Transverse colon (tissue), 4 donors: ENCODE data around the gene RGS19. TPM values are rescaled to one million over a fixed set of nuclear protein-coding genes. Genes with fewer than 3 reads are reported as not detected.
A peak's percentile ranks its signal among the peaks of the same experiment; 100 is the strongest.

Source experiments
- DNase-seq: peaks from one replicate; pipeline ENCODE4 v3.0.0-alpha.2; 2019
- H3K27ac ChIP-seq, 4 donors: fragments of 200-600 bp; sonication (generic); 2 replicates each; pipeline ENCODE4 v1.5.1; 2016 to 2018; ENCODE audit warnings: inconsistent platforms in 4 of 4
- H3K27me3 ChIP-seq: fragments of 200-600 bp; sonication (generic); 2 replicates; pipeline ENCODE4 v1.5.1; 2017; ENCODE audit warnings: inconsistent platforms
- H3K36me3 ChIP-seq, 4 donors: fragments of 200-600 bp; sonication (generic); 2 replicates each; pipeline ENCODE4 v1.5.1; 2017 to 2019; ENCODE audit warnings: inconsistent platforms in 4 of 4
- H3K4me1 ChIP-seq, 4 donors: fragments of 200-600 bp; sonication (generic); 2 replicates each; pipeline ENCODE4 v1.5.1; 2017 to 2020; ENCODE audit warnings: inconsistent platforms in 4 of 4
- H3K4me3 ChIP-seq, 4 donors: fragments of 200-600 bp; sonication (generic); 1 replicate in 1 of 4; 2 replicates in 3 of 4; pipeline versions ENCODE4 v1.5.1 to v1.6.1; 2017 to 2019; ENCODE audit warnings: inconsistent platforms in 4 of 4
- H3K9me3 ChIP-seq, 2 donors: fragments of 200-600 bp; sonication (generic); 2 replicates each; pipeline ENCODE4 v1.5.1; 2017 to 2019; ENCODE audit warnings: inconsistent platforms in 2 of 2
- CTCF ChIP-seq, 5 experiments: fragments of 200-600 bp in 3 of 5; fragments of 450-650 bp in 2 of 5; sonication (generic) in 3 of 5; IDR thresholded peaks; 1 replicate in 2 of 5; 2 replicates in 3 of 5; pipeline ENCODE4 v1.5.1; 2016 to 2017; ENCODE audit warnings: antibody characterized with exemption in 5 of 5, inconsistent platforms in 3 of 5, mild to moderate bottlenecking in 2 of 5, moderate library complexity in 1 of 5
- EP300 ChIP-seq: sonication (generic); formaldehyde crosslinking; IDR thresholded peaks from one replicate; pipeline ENCODE4 v1.6.1; 2017; ENCODE audit warnings: antibody characterized with exemption, low read depth
- POLR2A ChIP-seq: fragments of 450-650 bp; IDR thresholded peaks from one replicate; pipeline ENCODE4 v1.6.1; 2016; ENCODE audit warnings: antibody characterized with exemption, mild to moderate bottlenecking, moderate library complexity
- POLR2AphosphoS5 ChIP-seq, 3 donors: sonication (generic); formaldehyde crosslinking; IDR thresholded peaks; one replicate each; pipeline ENCODE4 v1.6.1; 2016; ENCODE audit warnings: antibody characterized with exemption in 3 of 3
- WGBS, 2 donors: methylation state at CpG; one replicate each; pipeline ENCODE4 v1.1.5; 2018; ENCODE audit warnings: low coverage in 1 of 2; 5-methylcytosine and 5-hydroxymethylcytosine counted together
- in situ Hi-C, 4 donors: fragments of 200-750 bp; cut with MboI; loops; one replicate each; pipeline versions ENCODE4 v1.15.0 to v1.15.1; 2017; ENCODE audit warnings: low sequenced_read_pairs in 3 of 4, low pct_ligation_motif_present in 1 of 4, low pct_unique_long_range_greater_than_20kb in 1 of 4
- intact Hi-C: fragments of 100-400 bp; cut with DNase I; formaldehyde crosslinking; loops from one replicate; pipeline ENCODE4 v1.15.1; 2023; ENCODE audit warnings: low total_unique reads
- total RNA-seq, 4 donors: library from RNA; depleted of rRNA; stranded (reverse); fragments of >200 nt; gene quantifications; one replicate each; pipeline ENCODE4 v1.1.0, GENCODE V29; 2016

The RGS19 gene
- total RNA-seq, 4 donors from 2014 or later: 5.5 to 37.4 (median 10.8) TPM; not detected in 1

- TF ChIP-seq POLR2AphosphoS5 (IDR thresholded peaks at IDR 0.05) (no peak), EP300 (no peak), POLR2A (no peak), CTCF (IDR thresholded peaks at IDR 0.05) (no peak)
- Histone ChIP-seq H3K9me3 (no peaks in the 10 kb centered on the region), H3K36me3 (no peaks in the 10 kb centered on the region), H3K4me1 (peaks cover 0 to 5% (median 4%) of the 10 kb centered on the region in 4 donors), H3K27ac (peak overlapping the region; percentile 13 to 51 (median 26)), H3K27me3 (peaks cover 97% of the 10 kb centered on the region), H3K4me3 (no peak overlapping the region)
- no peak for DNase-seq
- in situ Hi-C loops (no loop called here), intact Hi-C loops (no loop called here)
- WGBS, 2 donors: 61% methylated on average over 21 of the region's 23 CpGs; no CpG with 5 or more reads in 1 of the 2 donors
These were observed 28.9 kb downstream of the RGS19 start for GRCh38 chr20:64050261-64051032.

- in situ Hi-C loops (no loop called here), intact Hi-C loops (no loop called here)
- H3K36me3 ChIP-seq: no peaks in the 10 kb centered on the region
- H3K27ac ChIP-seq: peak overlapping the region; percentile 13 to 51 (median 26)
- 29% methylated on average over 5 of the region's 16 CpGs; no CpG with 5 or more reads in 1 of the 2 donors for WGBS, 2 donors
- H3K9me3 ChIP-seq: no peaks in the 10 kb centered on the region
- no peak for DNase-seq
- H3K4me1 ChIP-seq: peaks cover 0 to 5% (median 4%) of the 10 kb centered on the region in 4 donors
- H3K27me3 ChIP-seq: peaks cover 97% of the 10 kb centered on the region
- peak overlapping the region in 1 of 4 donors; percentile 30 for H3K4me3 ChIP-seq
- TF ChIP-seq POLR2AphosphoS5 (IDR thresholded peaks at IDR 0.05) (no peak), EP300 (no peak), POLR2A (no peak), CTCF (IDR thresholded peaks at IDR 0.05) (no peak)
These were observed 29.4 kb downstream of the RGS19 start for GRCh38 chr20:64049878-64050260.

- in situ Hi-C loops (no loop called here), intact Hi-C loops (no loop called here)
- Histone ChIP-seq H3K36me3 (no peaks in the 10 kb centered on the region), H3K27ac (peak within 1 kb of the TSS; percentile 13 to 51 (median 26)), H3K4me3 (peak within 1 kb of the TSS in 2 of 4 donors; percentile 17 to 30), H3K4me1 (peaks cover 0 to 5% (median 4%) of the 10 kb centered on the region in 4 donors), H3K9me3 (no peaks in the 10 kb centered on the region), H3K27me3 (peaks cover 98% of the 10 kb centered on the region)
- TF ChIP-seq EP300 (no peak), POLR2AphosphoS5 (IDR thresholded peaks at IDR 0.05) (peak in 1 of 3 donors; percentile 17)
- DNase-seq: no peak
- WGBS, 2 donors: 2% methylated on average over 28 of the region's 111 CpGs; no CpG with 5 or more reads in 1 of the 2 donors
These were observed 30.0 kb downstream of the RGS19 start, which contains the start of gene SOX18 for GRCh38 chr20:64049060-64049877. SOX18 (minus strand) TSS chr20:64049639; CDS start chr20:64049516, 123 bp downstream.

DNA sequence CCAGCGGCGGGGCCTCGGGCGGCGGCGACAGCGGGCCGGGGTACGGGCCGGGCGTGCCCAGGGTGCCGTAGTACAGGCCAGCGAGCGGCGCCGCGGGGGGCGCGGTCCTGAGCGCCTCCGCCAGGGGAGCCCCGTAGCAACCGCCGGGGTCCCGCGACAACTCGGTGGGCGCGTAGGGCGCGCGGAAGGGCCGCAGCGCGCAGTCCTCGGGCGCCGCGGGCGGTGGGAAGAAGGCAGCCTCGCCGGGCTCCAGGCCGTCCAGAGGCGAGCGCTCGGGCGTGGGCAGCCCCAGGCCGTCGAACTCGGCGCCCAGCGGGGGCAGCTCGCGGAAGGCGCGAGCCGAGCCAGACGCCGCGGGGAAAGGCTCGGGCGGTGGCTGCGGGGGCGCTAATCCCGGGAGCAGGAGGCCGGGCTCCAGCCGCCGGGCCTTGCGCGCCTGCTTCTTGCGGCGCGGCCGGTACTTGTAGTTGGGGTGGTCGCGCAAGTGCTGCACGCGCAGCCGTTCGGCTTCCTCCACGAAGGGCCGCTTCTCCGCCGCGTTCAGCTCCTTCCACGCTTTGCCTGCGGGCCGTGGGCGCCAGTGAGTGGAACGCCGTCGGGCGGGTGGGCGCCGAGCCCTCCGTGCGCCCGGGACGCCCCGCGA is 30.8 kb downstream of the RGS19 start:
- H3K27me3 ChIP-seq: peaks cover 98% of the 10 kb centered on the region
- in situ Hi-C loops: no loop called here

More for the DNA sequence above, 30.8 kb downstream of the RGS19 start:
- TF ChIP-seq EP300 (no peak), POLR2AphosphoS5 (IDR thresholded peaks at IDR 0.05) (no peak), CTCF (IDR thresholded peaks at IDR 0.05) (no peak), POLR2A (no peak)
- H3K4me3 ChIP-seq: peak overlapping the region in 2 of 4 donors; percentile 17 to 30
- intact Hi-C loops: no loop called here
- H3K4me1 ChIP-seq: peaks cover 0 to 5% (median 4%) of the 10 kb centered on the region in 4 donors
- 10% methylated on average over 28 of the region's 101 CpGs; no CpG with 5 or more reads in 1 of the 2 donors for WGBS, 2 donors
- H3K27ac ChIP-seq: no peak overlapping the region
- DNase-seq: no peak
- no peaks in the 10 kb centered on the region for H3K9me3 ChIP-seq
- H3K36me3 ChIP-seq: no peaks in the 10 kb centered on the region
